Activated gamma-delta T cell (primary cell): ENCODE data around the gene EPX.

Experiments used
- DNase-seq: peaks from one replicate; lab custom pipeline; 2025; lab: John Stamatoyannopoulos, UW

Gene EPX

GRCh38 chr17:58252141-58252540 lies 59.6 kb downstream of the EPX start:
- no peak for DNase-seq

GRCh38 chr17:58253082-58253481 lies 60.6 kb downstream of the EPX start:
- DNase-seq, result no peak
